ENCODE data around the gene LRRC8D.

DNA sequence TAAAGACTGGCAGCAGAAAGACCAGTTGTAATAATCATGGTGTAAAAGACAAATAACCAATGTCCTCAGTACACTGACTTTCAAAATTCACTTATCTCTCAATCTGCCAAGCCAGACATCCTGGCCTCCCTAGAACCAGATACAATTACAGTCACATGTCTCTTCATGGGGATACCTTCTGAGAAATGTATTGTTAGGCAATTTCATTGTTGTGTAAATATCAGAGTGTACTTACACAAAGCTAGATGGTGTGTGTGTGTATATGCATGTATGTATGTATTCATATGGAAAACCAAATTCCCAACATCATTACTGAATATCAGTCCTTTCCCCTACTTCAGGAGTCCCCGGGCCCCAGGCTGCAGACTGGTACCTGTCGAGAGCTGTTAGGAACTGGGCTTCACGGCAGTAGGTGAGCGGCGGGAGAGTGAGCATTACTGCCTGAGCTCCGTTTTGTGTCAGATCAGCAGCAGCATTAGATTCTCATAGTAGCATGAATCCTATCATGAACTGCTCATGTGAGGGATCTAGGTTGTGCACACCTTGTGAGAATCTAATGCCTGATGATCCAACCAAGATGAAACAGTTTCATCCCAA is 108.7 kb downstream of the LRRC8D start:
- TF ChIP-seq ELF4 (IDR thresholded peaks at IDR 0.05) = no peak
- no peak for TF ChIP-seq HDGF (IDR thresholded peaks at IDR 0.05; ENCODE audit: borderline replicate concordance)
- TF ChIP-seq SP1 (IDR thresholded peaks at IDR 0.05) = no peak
- no peak for TF ChIP-seq BHLHE40 (IDR thresholded peaks at IDR 0.05; ENCODE audit: borderline replicate concordance)
- TF ChIP-seq ARNT (IDR thresholded peaks at IDR 0.05) = no peak
- no peak for TF ChIP-seq FOXK2 (IDR thresholded peaks at IDR 0.05)
- TF ChIP-seq L3MBTL2 (conservative IDR thresholded peaks at IDR 0.05) = no peak
- no peak for TF ChIP-seq ZNF384 (IDR thresholded peaks at IDR 0.05)
- TF ChIP-seq CTBP1 (IDR thresholded peaks at IDR 0.05; ENCODE audit: borderline replicate concordance) = no peak
- TF ChIP-seq FOXM1 (IDR thresholded peaks at IDR 0.05; ENCODE audit: borderline replicate concordance) = no peak

Data from HEK293T (cell line).